ENCODE results near the gene ZBTB46. TPM values are rescaled to one million over a fixed set of nuclear protein-coding genes. Genes with fewer than 3 reads are reported as not detected.

The ZBTB46 gene
- total RNA-seq, 1 donor from 2014 or later = 20.5 TPM

GRCh38 chr20:63829945-63830835 is 874 bp downstream of the ZBTB46 start:
- peaks cover 62% of the 10 kb centered on the region for H3K4me1 Mint-ChIP-seq (ENCODE audit: unreplicated experiment)
- DNase-seq (ENCODE audit: extremely low spot score, unreplicated experiment) = no peak
- H3K27ac Mint-ChIP-seq (ENCODE audit: unreplicated experiment) = peak overlapping the region; percentile 77
- peak overlapping the region; percentile 82 for H3K4me3 Mint-ChIP-seq (ENCODE audit: unreplicated experiment)
- H3K36me3 Mint-ChIP-seq (ENCODE audit: unreplicated experiment) = peaks cover 5% of the 10 kb centered on the region
- no peaks in the 10 kb centered on the region for H3K9me3 Mint-ChIP-seq (ENCODE audit: unreplicated experiment)
- H3K27me3 Mint-ChIP-seq (ENCODE audit: unreplicated experiment) = no peaks in the 10 kb centered on the region
- TF ChIP-seq CTCF (IDR thresholded peaks at IDR 0.05) = peak; percentile 3

GRCh38 chr20:63829603-63829944 is 1.5 kb downstream of the ZBTB46 start:
- H3K27ac Mint-ChIP-seq (ENCODE audit: unreplicated experiment) = peak overlapping the region; percentile 77

GRCh38 chr20:63828951-63829350 is 2.1 kb downstream of the ZBTB46 start:
- Mint-ChIP-seq H3K4me3 (ENCODE audit: unreplicated experiment) (peak overlapping the region; percentile 82), H3K9me3 (ENCODE audit: unreplicated experiment) (no peaks in the 10 kb centered on the region)
- TF ChIP-seq CTCF (IDR thresholded peaks at IDR 0.05) = no peak

More at GRCh38 chr20:63829603-63829944, 1.5 kb downstream of the ZBTB46 start:
- peak; percentile 5 for TF ChIP-seq CTCF (IDR thresholded peaks at IDR 0.05)
- H3K4me1 Mint-ChIP-seq (ENCODE audit: unreplicated experiment) = peaks cover 57% of the 10 kb centered on the region
- peak overlapping the region; percentile 82 for H3K4me3 Mint-ChIP-seq (ENCODE audit: unreplicated experiment)
- DNase-seq (ENCODE audit: extremely low spot score, unreplicated experiment) = no peak
- no peaks in the 10 kb centered on the region for H3K27me3 Mint-ChIP-seq (ENCODE audit: unreplicated experiment)
- H3K9me3 Mint-ChIP-seq (ENCODE audit: unreplicated experiment) = no peaks in the 10 kb centered on the region
- H3K36me3 Mint-ChIP-seq (ENCODE audit: unreplicated experiment) = peaks cover 5% of the 10 kb centered on the region

GRCh38 chr20:63828545-63828944 is 2.5 kb downstream of the ZBTB46 start:
- peaks cover 51% of the 10 kb centered on the region for H3K4me1 Mint-ChIP-seq (ENCODE audit: unreplicated experiment)
- H3K27me3 Mint-ChIP-seq (ENCODE audit: unreplicated experiment) = no peaks in the 10 kb centered on the region
- no peaks in the 10 kb centered on the region for H3K9me3 Mint-ChIP-seq (ENCODE audit: unreplicated experiment)
- peak overlapping the region; percentile 82 for H3K4me3 Mint-ChIP-seq (ENCODE audit: unreplicated experiment)
- no peak for TF ChIP-seq CTCF (IDR thresholded peaks at IDR 0.05)
- no peak overlapping the region for H3K27ac Mint-ChIP-seq (ENCODE audit: unreplicated experiment)
- peaks cover 5% of the 10 kb centered on the region for H3K36me3 Mint-ChIP-seq (ENCODE audit: unreplicated experiment)
- no peak for DNase-seq (ENCODE audit: extremely low spot score, unreplicated experiment)

More at GRCh38 chr20:63828951-63829350, 2.1 kb downstream of the ZBTB46 start:
- DNase-seq (ENCODE audit: extremely low spot score, unreplicated experiment) = no peak
- Mint-ChIP-seq H3K36me3 (ENCODE audit: unreplicated experiment) (peaks cover 5% of the 10 kb centered on the region), H3K4me1 (ENCODE audit: unreplicated experiment) (peaks cover 51% of the 10 kb centered on the region), H3K27ac (ENCODE audit: unreplicated experiment) (no peak overlapping the region), H3K27me3 (ENCODE audit: unreplicated experiment) (no peaks in the 10 kb centered on the region)

- Mint-ChIP-seq H3K4me1 (ENCODE audit: unreplicated experiment) (peaks cover 47% of the 10 kb centered on the region), H3K9me3 (ENCODE audit: unreplicated experiment) (no peaks in the 10 kb centered on the region), H3K27me3 (ENCODE audit: unreplicated experiment) (no peaks in the 10 kb centered on the region), H3K4me3 (ENCODE audit: unreplicated experiment) (no peak overlapping the region), H3K36me3 (ENCODE audit: unreplicated experiment) (peaks cover 5% of the 10 kb centered on the region), H3K27ac (ENCODE audit: unreplicated experiment) (no peak overlapping the region)
- DNase-seq (ENCODE audit: extremely low spot score, unreplicated experiment) = no peak
- TF ChIP-seq CTCF (IDR thresholded peaks at IDR 0.05) = no peak
These were observed 2.9 kb downstream of the ZBTB46 start for GRCh38 chr20:63828124-63828523.
